MM.1S (cell line): ENCODE data around the gene IL17RB.

Source experiments
- DNase-seq: peaks from one replicate; pipeline ENCODE4 v3.0.0-alpha.2; 2015
- H2AFZ ChIP-seq: fragments of 300-600 bp; sonication (generic); 2 replicates; pipeline ENCODE4 v1.6.0; 2016; ENCODE audit warnings: antibody characterized with exemption, low read length
- H3F3A ChIP-seq: fragments of 300-600 bp; sonication (generic); 2 replicates; pipeline ENCODE4 v1.6.1; 2016; ENCODE audit warnings: mild to moderate bottlenecking, antibody characterized with exemption, low read length, moderate library complexity, mixed read lengths; ENCODE audit not compliant: insufficient read depth
- H3K27ac ChIP-seq: fragments of 300-600 bp; sonication (generic); 2 replicates; pipeline ENCODE4 v1.5.1; 2016; ENCODE audit warnings: mild to moderate bottlenecking, low read length
- H3K27me3 ChIP-seq: fragments of 300-600 bp; sonication (generic); replicated peaks from 2 replicates; pipeline ENCODE4 v1.6.0; 2016; ENCODE audit warnings: low read length; ENCODE audit not compliant: insufficient read depth
- H3K36me3 ChIP-seq: fragments of 300-600 bp; sonication (generic); replicated peaks from 2 replicates; pipeline ENCODE4 v1.6.1; 2016; ENCODE audit warnings: mild to moderate bottlenecking, low read length, mixed read lengths; ENCODE audit not compliant: insufficient read depth
- H3K4me1 ChIP-seq: fragments of 300-600 bp; sonication (generic); 2 replicates; pipeline ENCODE4 v1.6.1; 2016; ENCODE audit warnings: low read length, mixed read lengths
- H3K4me2 ChIP-seq: fragments of 300-600 bp; sonication (generic); 2 replicates; pipeline ENCODE4 v1.6.0; 2016; ENCODE audit warnings: low read depth, low read length
- H3K4me3 ChIP-seq: fragments of 300-600 bp; sonication (generic); 2 replicates; pipeline ENCODE4 v1.5.1; 2016; ENCODE audit warnings: low read length, mixed read lengths
- H3K79me2 ChIP-seq: fragments of 300-600 bp; sonication (generic); 2 replicates; pipeline ENCODE4 v1.6.1; 2016; ENCODE audit warnings: mixed run types, low read length, mixed read lengths
- H3K9ac ChIP-seq: fragments of 300-600 bp; sonication (generic); 2 replicates; pipeline ENCODE4 v1.6.1; 2016; ENCODE audit warnings: low read length, mixed read lengths
- H3K9me2 ChIP-seq: fragments of 300-600 bp; sonication (generic); replicated peaks from 2 replicates; pipeline ENCODE4 v1.6.1; 2016; ENCODE audit warnings: mild to moderate bottlenecking, low read length, mixed read lengths; ENCODE audit not compliant: insufficient read depth
- H3K9me3 ChIP-seq: fragments of 300-600 bp; sonication (generic); replicated peaks from 2 replicates; pipeline ENCODE4 v1.6.1; 2016; ENCODE audit warnings: mild to moderate bottlenecking, low read length, mixed read lengths; ENCODE audit not compliant: insufficient read depth
- H4K20me1 ChIP-seq: fragments of 300-600 bp; sonication (generic); 2 replicates; pipeline ENCODE4 v1.6.1; 2016; ENCODE audit warnings: mild to moderate bottlenecking, low read length, moderate library complexity, mixed read lengths; ENCODE audit not compliant: insufficient read depth
- CTCF ChIP-seq: fragments of 300-600 bp; sonication (generic); IDR thresholded peaks from 2 replicates; pipeline ENCODE4 v1.5.1; 2016; ENCODE audit warnings: antibody characterized with exemption, low read length, mixed read lengths
- EZH2 ChIP-seq: fragments of 300-600 bp; sonication (generic); optimal IDR thresholded peaks from 2 replicates; pipeline ENCODE3; 2017; ENCODE audit warnings: low read depth, mild to moderate bottlenecking, antibody characterized with exemption, low read length, mixed read lengths
- EZH2phosphoT487 ChIP-seq: fragments of 300-600 bp; sonication (generic); IDR thresholded peaks from 2 replicates; pipeline ENCODE4 v1.6.1; 2018; ENCODE audit warnings: antibody characterized with exemption, low read length

Gene IL17RB

GRCh38 chr3:53823026-53823955 lies 23.1 kb upstream of the IL17RB start:
- Histone ChIP-seq H3K4me2 (no peak overlapping the region), H3K9me3 (no peaks in the 10 kb centered on the region), H3K27me3 (no peaks in the 10 kb centered on the region), H3K36me3 (no peaks in the 10 kb centered on the region), H4K20me1 (no peaks in the 10 kb centered on the region), H3F3A (no peaks in the 10 kb centered on the region), H3K9ac (no peak overlapping the region), H3K4me1 (no peaks in the 10 kb centered on the region), H3K27ac (no peak overlapping the region), H3K4me3 (no peak overlapping the region), H3K9me2 (no peaks in the 10 kb centered on the region), H3K79me2 (no peaks in the 10 kb centered on the region), H2AFZ (no peak overlapping the region)
- no peak for TF ChIP-seq EZH2
- no peak for TF ChIP-seq CTCF
- no peak for TF ChIP-seq EZH2phosphoT487
- DNase-seq, result no peak

- Histone ChIP-seq H3K9me2 (no peaks in the 10 kb centered on the region), H3K4me3 (no peak overlapping the region), H3K79me2 (no peaks in the 10 kb centered on the region), H3F3A (no peaks in the 10 kb centered on the region), H3K9ac (no peak overlapping the region), H3K9me3 (no peaks in the 10 kb centered on the region), H3K4me1 (no peaks in the 10 kb centered on the region), H3K4me2 (no peak overlapping the region), H3K36me3 (no peaks in the 10 kb centered on the region), H3K27ac (no peak overlapping the region), H2AFZ (no peak overlapping the region), H3K27me3 (no peaks in the 10 kb centered on the region), H4K20me1 (no peaks in the 10 kb centered on the region)
- DNase-seq, result no peak
- no peak for TF ChIP-seq EZH2phosphoT487
- no peak for TF ChIP-seq CTCF
- no peak for TF ChIP-seq EZH2
Observed at GRCh38 chr3:53823956-53824657, 22.3 kb upstream of the IL17RB start.

GRCh38 chr3:53824795-53825194 lies 21.6 kb upstream of the IL17RB start:
- Histone ChIP-seq H3K27me3 (no peaks in the 10 kb centered on the region), H3K4me1 (no peaks in the 10 kb centered on the region)

More at GRCh38 chr3:53824795-53825194, 21.6 kb upstream of the IL17RB start:
- TF ChIP-seq EZH2 (no peak), EZH2phosphoT487 (no peak), CTCF (no peak)
- H3F3A ChIP-seq, result no peaks in the 10 kb centered on the region
- no peaks in the 10 kb centered on the region for H3K36me3 ChIP-seq
- H3K9ac ChIP-seq, result no peak overlapping the region
- H3K4me3 ChIP-seq, result no peak overlapping the region
- no peaks in the 10 kb centered on the region for H3K79me2 ChIP-seq
- H3K9me2 ChIP-seq, result no peaks in the 10 kb centered on the region
- H4K20me1 ChIP-seq, result no peaks in the 10 kb centered on the region
- H3K9me3 ChIP-seq, result no peaks in the 10 kb centered on the region
- no peak overlapping the region for H3K4me2 ChIP-seq
- no peak for DNase-seq
- no peak overlapping the region for H2AFZ ChIP-seq
- H3K27ac ChIP-seq, result no peak overlapping the region
